Activated CD4-positive, alpha-beta T cell treated with anti-CD3 and anti-CD28 coated beads for 24 hours (primary cell): ENCODE data around the gene ALDH3A2.

Source experiments
- DNase-seq, 2 donors: peaks; one replicate each; pipeline ENCODE4 v3.0.0-alpha.2; 2020; ENCODE audit warnings: low read depth in 2 of 2

Gene ALDH3A2

DNA sequence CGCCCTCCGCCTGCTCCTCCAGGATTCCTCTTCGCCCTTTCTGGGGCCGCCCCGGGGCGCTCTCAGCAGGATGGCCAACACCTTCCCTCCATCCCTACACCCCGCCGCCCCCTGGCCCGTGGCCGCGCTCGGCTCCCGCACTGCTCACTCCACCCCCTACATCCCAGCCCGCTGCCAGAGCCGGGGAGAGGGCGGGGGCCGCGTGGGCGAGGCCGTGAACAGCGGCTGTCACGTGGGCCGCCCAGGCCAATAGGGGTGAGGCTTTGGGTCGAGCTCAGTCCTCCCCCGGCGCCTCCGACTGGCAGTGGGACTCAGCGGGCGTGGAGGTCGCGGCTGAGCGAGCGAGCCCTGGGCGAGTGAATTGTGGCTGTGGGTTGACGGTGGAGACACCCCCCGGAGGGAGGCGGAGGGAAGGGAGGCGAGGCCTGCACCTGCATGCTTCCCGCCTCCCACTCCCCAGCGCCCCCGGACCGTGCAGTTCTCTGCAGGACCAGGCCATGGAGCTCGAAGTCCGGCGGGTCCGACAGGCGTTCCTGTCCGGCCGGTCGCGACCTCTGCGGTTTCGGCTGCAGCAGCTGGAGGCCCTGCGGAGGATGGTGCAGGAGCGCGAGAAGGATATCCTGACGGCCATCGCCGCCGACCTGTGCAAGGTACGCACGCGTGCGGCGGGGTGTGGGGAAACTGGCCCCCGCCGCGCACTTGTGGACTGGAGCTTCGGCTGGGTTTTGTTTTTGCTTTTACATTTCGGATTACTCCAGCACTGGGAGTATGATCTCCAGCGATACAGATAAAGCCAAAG, at the start of gene ALDH3A2:
Gene ALDH3A2 (plus strand): TSS at position 277 of the 799 bp plus-strand sequence. CDS start 221 bp downstream, at position 498.
- DNase-seq: peak; percentile 92 to 95

DNA sequence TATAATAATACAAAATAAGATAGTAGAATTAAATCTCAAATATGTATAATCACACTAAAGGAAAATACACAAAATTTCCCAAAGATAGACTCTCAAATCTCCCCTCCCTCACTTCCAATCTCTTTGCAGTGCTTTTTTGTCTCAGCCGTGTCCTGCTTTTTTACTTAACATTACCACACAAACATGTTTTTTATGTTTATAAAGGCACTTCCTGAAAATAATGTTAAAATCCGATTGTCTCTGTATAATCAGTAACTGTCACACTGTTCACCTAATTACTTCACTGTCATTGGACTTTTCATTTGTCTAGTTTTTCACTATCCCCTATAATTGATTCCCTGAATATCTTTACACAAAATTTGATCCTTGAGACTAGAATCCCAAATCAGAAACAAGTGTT, 38.2 kb upstream of the ALDH3A2 start:
- no peak for DNase-seq

DNA sequence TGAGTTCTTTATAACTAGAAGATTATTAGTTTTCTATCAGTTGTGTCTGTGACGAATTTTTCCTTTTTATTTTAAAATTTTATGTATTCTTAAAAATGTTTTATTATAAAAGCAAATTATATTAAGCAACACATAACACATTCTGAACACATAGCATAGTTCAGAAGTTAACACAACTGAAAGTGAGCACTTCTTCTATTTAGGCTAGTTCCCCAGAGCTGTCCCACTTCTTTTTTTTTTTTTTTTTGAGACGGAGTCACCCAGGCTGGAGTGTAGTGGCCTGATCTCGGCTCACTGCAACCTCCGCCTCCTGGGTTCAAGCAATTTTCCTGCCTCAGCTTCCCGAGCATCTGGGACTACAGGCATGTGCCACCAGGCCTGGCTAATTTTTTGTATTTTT, 37.7 kb upstream of the ALDH3A2 start:
- DNase-seq: no peak

DNA sequence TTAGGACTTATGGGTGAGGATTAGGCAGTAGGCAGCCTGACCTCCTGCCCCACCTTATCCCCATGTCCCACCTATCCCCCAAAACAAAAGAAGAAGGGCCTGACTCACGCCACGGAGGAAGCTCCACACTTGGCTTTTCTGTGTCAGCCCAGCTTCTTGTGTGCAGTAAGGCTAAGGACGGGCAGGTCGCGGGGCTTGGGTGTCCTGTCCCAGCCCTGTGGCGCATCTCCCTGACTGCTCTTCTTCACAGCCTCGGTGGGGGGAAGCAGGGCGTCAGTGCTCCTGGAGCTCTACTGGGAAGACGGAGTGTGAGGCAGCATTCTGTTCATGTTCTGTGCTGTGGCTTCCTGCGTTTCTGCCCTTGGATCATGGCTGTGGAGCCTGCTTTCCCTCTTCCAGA, 34.6 kb upstream of the ALDH3A2 start:
- no peak for DNase-seq

DNA sequence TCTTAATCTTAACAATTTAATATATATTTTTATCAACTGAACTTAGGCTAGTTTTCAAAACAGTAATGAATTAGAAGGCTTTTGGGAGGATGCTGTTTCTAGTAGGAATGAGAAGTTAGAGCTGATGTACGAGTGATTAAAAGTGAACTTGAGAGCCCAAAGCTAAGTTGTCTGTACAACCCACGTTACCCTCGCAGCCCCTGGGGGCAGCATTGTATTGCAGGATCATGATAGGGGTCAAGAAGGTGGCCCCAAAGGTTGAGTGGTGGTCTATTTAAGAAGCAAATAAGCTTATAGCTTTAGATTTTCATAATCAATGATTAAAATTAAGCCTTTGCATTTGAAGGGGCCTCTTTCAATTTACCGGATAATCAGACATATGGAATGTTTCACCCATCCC, 33.7 kb upstream of the ALDH3A2 start:
- no peak for DNase-seq

DNA sequence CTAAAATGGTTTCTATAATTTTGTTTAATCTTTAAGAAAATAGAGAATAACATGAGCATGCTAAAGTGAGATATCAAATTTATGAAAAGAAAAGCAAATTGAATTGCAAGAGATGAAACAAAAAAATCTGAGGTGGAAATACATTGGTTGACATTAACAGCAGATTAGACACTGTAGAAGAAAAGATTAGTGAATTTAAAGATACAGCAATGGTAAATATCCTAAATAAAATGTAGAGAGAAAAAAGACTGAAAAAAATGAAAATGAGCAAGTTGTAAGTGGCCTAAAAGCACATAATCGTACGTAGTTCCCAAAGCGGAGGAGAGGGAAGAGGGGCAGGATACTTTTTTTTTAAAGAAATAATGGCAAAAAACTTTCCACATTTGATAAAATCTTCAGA, 30.5 kb upstream of the ALDH3A2 start:
- no peak for DNase-seq

DNA sequence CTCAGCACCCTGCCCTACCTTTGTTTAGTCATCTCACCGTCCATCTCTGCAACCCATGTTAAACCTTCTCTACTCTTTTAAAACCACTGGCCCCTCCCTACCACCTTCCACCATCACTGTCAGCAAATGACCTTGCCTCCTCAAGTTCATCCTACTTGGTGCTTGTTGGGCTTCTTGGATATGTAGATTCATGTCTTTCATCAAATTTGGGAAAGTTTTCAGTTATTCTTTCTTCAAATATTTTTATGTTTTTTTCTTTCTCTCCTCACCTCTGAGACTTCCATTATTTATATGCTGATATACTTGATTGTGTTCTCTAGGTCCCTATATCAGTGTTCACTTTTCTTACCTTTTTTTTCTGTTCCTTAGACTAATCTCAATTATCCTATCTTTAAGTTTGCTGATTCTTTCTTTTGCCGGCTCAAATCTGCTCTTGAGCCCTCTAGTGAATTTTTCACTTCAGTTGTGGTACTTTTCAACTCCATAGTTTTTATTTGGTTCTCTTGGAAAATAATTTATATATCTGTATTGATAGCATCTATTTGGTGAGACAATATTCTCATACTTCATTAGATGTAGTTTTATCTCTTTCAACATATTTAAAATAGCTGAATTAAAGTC, 28.7 kb upstream of the ALDH3A2 start:
- DNase-seq: no peak

DNA sequence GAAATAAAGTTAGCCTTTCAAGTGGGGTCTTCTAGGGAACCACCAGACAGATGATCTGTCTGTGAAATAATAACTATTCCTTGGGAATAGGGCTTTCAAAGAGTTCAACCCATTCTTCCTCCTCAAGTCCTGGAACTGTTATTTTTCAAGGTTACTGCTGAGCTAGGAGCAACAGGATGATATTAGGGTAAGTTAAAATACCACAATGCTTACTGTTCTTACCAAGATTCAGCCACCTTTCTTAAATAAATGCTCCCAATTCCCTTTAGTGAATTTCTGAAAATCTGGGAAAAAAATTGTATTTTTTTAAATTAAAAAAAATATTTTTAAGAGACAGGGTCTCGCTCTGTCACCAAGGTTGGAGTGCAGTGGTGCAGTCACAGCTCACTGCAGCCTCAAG, 26.9 kb upstream of the ALDH3A2 start:
- no peak for DNase-seq

DNA sequence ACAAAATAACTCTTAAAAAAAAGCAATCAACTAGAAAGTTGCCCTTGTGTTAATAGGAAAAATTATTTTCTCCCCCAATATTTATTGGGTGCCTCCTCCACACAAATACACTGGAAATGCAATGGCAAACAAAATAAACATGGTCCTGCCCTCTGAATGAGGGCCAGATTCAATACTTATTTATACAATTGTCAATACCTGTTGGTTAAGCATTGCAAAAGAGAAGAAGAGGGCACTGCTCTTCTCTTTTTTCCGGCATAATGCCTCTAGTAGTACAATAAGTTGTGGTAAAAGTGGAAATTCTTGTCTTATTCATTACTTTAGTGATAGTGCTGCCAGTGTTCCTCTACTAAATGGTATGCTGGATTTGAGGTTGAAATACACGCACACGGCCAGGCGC, 22.5 kb upstream of the ALDH3A2 start:
- no peak for DNase-seq

DNA sequence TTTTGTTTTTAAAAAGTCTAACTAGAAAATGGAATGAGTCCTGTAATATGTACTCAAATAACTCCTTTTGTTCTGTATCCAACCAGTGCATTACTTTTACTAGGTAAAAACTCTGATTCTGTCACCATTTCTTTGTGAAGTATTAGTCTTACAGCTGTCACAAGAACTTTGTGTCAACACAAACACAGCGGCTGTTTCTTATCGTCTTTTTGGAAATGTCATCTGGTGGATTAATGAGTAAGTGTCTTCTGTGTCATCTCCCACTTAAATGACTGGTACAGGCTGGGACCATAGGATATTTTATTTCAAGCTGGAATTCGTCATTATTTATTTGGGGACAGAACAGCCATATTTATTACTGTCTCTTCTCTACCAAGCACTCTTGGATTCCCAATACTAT, 19.1 kb upstream of the ALDH3A2 start:
- no peak for DNase-seq

DNA sequence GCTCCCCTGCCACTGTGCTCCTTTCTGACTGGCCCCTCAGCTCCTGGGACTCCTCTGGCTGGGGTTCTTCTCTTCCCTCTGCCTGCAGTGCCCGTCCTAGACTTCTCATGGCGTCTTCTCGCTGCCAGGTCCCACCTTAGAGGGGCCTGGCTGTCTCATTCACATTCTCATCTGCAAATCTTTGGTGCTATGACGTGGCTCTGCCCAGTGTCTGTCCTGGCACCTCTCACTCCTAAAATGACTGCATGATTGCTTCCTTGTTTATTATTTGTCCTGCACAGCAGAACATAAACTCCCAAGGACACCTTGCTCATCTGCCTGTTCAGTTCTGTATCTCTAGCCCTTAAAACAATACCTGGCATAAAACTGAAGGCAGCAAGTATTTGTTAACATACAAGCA, 18.5 kb upstream of the ALDH3A2 start:
- no peak for DNase-seq

DNA sequence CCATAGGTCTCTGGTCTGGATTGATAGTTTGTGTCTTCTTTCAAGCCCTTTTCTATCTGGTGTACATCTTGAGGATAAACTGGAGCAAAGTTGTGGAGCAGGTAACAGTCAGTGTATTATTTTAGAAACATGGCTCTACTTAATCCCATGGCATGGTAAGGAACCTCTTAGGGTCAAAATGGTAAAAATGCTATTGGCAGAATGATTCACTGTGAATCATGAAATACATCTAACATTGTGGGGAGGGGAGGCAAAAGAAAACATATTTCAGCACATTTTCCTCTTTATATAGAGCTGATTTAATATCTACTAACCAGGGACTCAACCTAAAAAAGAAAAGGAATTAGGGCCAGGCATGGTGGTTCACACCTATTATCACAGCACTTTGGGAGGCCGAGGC, 17.9 kb upstream of the ALDH3A2 start:
- no peak for DNase-seq

DNA sequence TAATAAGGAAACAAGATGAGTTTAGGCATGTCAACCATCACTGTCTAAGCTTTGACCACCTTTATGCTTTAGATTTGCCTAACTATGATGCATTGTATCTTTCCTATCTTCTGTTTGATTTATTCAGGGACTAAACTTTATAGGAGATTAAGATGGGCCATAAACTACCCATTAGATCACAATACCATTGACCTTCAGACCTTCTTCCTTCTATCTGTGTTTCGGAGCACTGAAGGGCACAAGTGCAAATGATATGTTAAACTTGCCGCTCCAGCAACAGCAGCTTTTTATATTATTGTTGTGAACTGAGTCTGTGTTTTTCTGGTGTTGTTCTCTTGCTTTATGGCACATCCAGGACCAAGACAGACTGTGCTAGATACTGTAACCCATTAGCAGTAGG, 16.6 kb upstream of the ALDH3A2 start:
- no peak for DNase-seq

DNA sequence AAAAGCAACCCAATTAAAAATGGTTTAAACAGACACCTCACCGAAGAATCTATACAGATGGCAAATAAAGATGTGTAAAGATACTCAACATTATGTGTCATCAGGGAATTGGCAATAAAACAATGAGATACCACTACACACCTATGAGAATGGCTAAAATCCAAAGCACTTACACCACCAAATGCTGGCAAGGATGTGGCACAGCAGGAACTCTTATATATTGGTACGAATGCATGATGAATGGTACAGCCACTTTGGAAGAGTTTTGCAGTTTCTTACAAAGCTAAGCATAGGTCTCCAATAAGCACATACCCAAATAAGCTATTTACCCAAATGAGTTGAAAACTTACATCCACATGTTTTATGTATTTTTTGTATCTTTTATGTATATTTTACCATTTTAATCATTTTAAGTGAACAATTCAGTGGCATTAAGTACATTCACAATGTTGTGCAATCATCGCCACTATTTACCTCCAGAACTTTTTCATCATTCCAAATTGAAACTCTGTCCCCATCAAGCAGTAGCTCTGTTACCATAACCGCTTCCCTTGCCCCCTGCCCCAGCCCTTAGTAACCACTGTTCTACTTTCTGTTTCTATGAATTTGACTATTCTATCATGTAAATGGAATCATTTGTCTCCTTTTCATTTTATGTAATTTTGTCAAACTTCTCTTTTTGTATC, 6.7 kb upstream of the ALDH3A2 start:
- no peak for DNase-seq

DNA sequence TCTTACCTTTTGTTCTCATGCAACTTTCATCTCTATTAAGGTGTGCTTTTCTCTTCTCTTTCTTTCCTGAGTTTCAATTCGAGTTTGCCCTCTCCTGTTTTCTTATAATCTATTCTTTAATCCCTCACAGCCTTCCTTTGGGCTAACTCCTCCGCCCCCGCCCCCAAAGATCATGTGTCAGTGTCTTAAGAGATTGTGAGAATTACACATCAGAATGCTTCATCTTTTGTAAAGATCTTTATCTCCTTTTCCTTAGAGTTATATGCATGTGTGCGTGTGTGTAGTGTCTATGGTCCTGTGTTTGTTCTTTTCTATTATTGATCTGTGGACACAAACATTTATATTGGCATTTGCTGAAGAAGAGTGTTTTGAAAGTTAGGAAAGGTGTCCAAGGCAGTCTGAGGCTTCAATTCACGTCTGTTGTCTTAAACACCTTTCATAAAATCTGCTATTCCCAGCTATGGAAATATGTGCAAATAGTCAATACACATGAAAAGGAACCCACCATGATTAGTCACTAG, 6.1 kb upstream of the ALDH3A2 start:
- no peak for DNase-seq

DNA sequence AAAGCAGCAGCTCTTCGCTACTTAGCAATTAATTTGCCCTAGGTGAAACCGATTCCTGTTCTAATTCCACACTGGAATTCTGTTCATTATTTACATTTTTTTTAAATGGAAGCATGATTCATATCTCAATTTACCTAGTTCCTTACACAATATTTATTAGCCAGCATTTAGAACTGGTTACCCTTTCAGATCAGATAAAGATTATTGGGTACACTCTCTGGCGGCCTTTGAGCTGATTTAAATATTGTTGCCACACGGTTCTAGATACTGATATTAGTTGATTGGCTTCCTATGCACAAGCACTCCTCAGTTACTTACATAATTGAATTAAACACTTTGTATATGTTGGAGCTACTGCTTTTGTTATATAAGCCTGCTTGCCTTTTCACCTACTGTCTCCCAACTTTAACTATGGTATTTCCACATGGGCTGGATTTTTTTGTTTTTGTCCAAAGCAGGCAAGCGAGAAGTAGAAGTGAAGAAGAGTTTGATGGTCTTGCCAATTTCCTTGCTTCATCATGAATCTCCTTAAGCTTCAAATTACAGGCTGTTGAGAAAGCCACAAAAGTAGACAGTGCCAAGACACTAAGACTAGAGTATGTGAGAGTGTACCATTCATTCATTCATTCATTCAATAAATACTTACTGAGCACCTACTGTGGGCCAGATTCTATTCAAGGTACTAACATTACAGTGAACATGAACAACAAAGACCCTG, 3.9 kb upstream of the ALDH3A2 start:
- DNase-seq: no peak

DNA sequence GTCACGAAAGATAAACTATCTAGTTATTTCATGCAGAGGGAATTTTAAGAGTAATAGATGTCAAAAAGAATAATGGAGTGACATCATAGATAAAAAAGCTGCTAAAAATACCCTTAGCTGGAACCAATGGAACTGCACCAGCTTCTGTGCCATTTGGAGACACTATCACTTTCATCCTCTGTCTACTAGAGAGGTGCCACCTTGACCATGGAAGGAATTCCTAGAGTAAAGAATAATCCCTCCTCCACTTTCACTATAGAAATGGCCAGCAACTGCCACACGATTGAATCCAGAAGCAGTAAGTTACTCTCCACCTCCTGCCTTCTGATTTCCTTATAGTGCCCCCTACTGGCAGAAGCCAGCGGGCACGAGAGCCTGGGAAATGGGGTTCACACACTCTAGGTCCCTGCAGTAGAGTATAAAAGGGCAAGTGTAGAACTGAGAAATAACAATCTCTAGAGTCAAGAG, 2.8 kb upstream of the ALDH3A2 start:
- peak; percentile 29 to 39 for DNase-seq

DNA sequence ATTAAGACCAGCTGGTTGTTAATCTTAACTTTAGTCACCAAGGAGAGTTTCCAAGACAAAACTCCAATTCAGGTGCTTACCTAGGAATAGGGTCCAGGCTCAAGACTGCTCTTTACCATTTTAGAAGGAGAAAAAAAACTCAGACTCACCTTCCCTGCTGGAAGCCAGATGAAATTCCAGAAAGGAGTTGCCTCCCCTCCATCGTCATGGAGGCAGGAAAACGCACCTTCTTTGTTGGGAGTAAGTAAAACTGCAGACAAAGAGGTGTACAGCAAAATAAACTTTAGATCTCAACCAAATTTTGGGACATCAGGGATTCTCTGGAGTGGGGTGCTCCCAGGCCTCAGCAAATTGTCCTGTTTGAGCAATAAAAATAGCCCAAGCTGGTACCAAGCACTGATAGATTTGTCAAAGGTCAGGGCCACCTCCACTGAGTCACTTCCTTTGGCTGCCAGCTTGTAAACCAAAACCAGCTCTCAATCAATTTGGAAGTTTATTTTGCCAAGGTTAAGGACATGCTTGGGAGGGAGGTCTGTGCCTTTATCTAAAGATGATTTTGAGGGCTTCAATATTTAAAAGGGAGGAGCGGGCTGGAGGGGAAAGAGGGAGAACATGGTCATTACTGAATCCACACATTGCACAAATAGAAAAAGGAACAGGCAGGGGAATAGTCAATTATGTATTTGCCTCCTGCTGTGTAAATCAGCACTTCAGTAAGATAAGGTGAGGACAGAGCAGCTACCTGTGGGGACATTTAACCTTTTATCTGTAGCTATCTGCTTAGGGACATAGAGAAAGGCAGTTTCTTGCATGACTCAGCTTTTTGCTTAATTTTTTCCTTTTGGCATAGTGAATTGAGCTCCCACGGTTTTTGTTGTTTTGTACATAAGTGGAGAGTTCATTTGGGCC, 1.5 kb upstream of the ALDH3A2 start:
- DNase-seq: no peak

DNA sequence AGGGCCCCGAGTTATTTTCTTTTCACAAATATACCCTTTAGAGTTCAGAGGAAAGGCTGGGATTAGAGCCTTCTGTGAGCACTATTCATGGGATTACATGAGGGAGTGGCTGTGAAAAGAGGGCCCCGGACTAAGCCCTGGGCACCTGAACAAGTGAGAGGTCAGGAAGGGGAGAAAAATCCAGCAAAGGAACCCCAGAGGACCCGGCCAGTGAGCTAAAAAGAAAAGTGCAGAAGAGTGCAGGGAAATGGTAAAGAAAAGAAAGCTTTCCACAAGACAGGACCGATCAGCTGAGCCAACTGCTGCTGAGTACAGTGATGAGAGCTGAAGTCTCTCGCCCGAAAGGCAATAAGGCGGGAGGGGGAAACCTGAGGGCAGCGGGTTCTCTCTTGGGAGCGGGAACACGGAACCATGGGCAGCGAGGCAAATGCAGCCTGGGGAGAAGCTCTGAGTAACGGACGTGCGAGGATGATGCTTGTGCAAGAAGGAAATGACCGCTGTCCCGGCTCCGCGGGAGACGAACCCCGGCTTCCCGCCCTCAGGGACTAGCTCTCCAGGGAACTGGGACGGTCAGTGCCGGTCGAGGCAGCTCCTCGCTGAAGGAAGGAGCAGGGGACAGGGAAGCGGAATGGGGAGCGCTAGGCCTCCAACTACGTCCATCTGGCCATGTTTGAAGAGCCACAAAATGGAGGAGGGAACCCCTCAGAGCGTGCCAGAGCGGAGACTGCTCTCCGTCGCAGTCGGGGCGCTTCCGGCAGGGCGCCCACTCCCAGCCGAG, 665 bp upstream of the ALDH3A2 start:
- peak; percentile 10 to 15 for DNase-seq

DNA sequence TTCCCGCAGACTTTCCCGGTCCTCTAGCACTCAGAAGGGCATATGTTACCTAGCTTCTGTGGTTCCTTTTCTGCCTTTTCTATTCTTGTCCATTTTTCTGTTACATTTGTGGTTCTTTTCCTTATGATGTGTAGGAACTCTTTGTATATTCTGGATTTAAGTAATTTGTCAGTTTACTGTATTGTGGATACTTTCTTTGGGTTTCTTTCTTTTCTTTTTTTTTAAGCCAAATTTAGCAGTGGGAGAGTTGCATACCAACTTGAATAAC, 657 bp downstream of the ALDH3A2 start:
- no peak for DNase-seq
